Osteocyte (in vitro differentiated cells): ENCODE results near the gene CDH20. TPM values are rescaled to one million over a fixed set of nuclear protein-coding genes. Genes with fewer than 3 reads are reported as not detected.

ENCODE experiments used
- DNase-seq: peaks from one replicate; pipeline ENCODE4 v3.0.0; 2021; ENCODE audit warnings: mixed read lengths; ENCODE audit not compliant: unreplicated experiment; ENCODE audit errors: extremely low spot score
- H3K27ac Mint-ChIP-seq: one replicate; pipeline ENCODE4 v1.8.0; 2021; ENCODE audit warnings: mild to moderate bottlenecking, mixed read lengths; ENCODE audit not compliant: unreplicated experiment
- H3K27me3 Mint-ChIP-seq: one replicate; pipeline ENCODE4 v1.8.0; 2021; ENCODE audit warnings: mixed read lengths; ENCODE audit not compliant: unreplicated experiment
- H3K36me3 Mint-ChIP-seq: one replicate; pipeline ENCODE4 v1.8.0; 2021; ENCODE audit warnings: mixed read lengths; ENCODE audit not compliant: unreplicated experiment
- H3K4me1 Mint-ChIP-seq: one replicate; pipeline ENCODE4 v1.8.0; 2021; ENCODE audit warnings: mixed read lengths; ENCODE audit not compliant: unreplicated experiment
- H3K4me3 Mint-ChIP-seq: one replicate; pipeline ENCODE4 v1.8.0; 2021; ENCODE audit warnings: mild to moderate bottlenecking, moderate library complexity, mixed read lengths; ENCODE audit not compliant: unreplicated experiment
- H3K9me3 Mint-ChIP-seq: one replicate; pipeline ENCODE4 v1.8.0; 2021; ENCODE audit warnings: mixed read lengths; ENCODE audit not compliant: unreplicated experiment
- CTCF ChIP-seq: fragments of 200-600 bp; sonication (generic); IDR thresholded peaks from 2 replicates; pipeline ENCODE4 v1.5.0; 2021; ENCODE audit warnings: antibody characterized with exemption, mild to moderate bottlenecking, moderate library complexity
- total RNA-seq: library from RNA; stranded (reverse); gene quantifications from 2 replicates; pipeline ENCODE4 v1.2.1, GENCODE V29; 2021

The CDH20 gene
- total RNA-seq, 1 donor from 2014 or later, result not detected

DNA sequence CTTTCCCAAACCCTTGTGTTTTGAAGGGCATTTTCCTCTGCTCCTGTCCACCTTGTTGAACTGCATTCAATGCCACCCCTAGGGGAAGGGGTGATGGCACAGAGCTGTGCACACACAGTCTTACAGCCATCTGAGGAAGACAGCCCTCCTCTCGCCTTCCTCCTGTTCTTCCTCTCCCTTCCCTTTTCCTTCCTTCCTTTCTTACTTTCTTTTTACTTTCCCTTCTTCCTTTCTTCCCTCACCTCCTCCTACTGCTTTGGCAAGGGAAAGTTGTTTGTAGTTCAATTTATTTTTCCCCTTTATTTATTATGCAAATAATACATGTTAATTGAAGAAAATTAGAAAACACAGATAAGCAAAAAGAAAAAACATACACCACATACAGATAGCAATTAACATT is 99.4 kb downstream of the CDH20 start:
- Mint-ChIP-seq H3K27me3 (peaks cover 22% of the 10 kb centered on the region), H3K4me1 (no peaks in the 10 kb centered on the region), H3K9me3 (no peaks in the 10 kb centered on the region), H3K4me3 (no peak overlapping the region), H3K27ac (no peak overlapping the region), H3K36me3 (no peaks in the 10 kb centered on the region)
- no peak for DNase-seq
- TF ChIP-seq CTCF, result no peak

DNA sequence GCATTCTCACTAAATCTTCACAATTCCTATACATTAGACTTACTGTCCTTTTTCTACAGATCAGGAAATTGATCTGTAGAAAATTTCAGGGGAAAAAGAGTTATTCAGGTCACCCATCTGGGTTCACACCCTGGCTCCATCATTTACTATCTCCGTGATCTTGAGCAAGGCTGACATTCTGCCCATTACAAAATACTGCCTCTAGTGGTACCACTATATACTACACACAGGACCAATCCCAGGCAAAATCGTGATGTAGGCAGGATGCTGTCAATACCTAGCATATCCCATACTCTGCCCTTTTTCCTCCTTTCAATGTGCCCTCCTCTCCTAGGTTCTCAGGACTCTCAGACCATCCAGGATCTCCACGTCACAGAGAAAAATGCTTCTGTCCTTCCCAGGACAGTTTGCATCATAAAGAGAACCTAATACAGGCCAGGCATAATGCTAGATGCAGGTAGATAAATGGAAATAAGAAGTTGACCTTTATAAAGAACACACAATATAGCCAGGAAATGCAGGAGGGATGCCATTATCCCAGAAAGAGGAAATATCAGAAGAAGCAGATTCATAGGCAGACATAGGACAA is 101.9 kb downstream of the CDH20 start:
- H3K27ac Mint-ChIP-seq, result no peak overlapping the region
- H3K36me3 Mint-ChIP-seq, result no peaks in the 10 kb centered on the region
- H3K9me3 Mint-ChIP-seq, result no peaks in the 10 kb centered on the region
- no peak for DNase-seq
- TF ChIP-seq CTCF, result peak; percentile 65
- no peaks in the 10 kb centered on the region for H3K4me1 Mint-ChIP-seq
- peaks cover 23% of the 10 kb centered on the region for H3K27me3 Mint-ChIP-seq
- no peak overlapping the region for H3K4me3 Mint-ChIP-seq

DNA sequence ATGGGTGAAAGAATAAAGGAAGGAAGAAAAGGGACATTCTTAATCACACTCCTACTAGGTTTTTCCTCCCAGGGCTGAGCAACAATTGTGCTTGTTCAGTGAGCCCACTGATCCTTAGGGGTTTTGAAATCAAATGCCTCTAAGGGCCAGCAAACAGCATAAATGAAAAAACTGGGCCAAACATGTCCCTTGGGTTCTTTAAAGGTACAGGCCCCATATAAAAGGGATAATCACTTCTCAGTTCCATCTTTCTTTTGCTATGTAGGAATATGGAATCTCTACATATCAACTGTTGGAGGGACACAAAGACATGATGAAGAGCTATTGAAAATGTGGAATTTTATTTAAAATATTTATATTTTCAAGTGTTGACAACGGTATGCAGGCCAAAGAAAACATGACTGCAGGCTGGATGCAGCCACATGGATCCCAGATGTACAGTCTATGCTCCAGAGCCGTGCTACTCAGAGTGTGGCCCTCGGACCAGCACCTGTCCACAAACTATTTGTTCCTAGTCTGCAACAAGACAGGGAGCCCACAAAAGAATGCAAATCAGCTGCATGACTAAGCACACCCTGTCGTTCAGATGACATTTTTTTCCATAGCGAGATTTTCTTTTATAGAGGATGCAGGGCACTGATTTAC is 110.0 kb downstream of the CDH20 start:
- Mint-ChIP-seq H3K4me1 (peaks cover 3% of the 10 kb centered on the region), H3K4me3 (no peak overlapping the region), H3K36me3 (no peaks in the 10 kb centered on the region), H3K27me3 (peaks cover 36% of the 10 kb centered on the region), H3K9me3 (no peaks in the 10 kb centered on the region), H3K27ac (no peak overlapping the region)
- no peak for DNase-seq
- no peak for TF ChIP-seq CTCF

- no peak for DNase-seq
- no peaks in the 10 kb centered on the region for H3K4me1 Mint-ChIP-seq
- H3K27ac Mint-ChIP-seq, result no peak overlapping the region
- no peak overlapping the region for H3K4me3 Mint-ChIP-seq
- peaks cover 40% of the 10 kb centered on the region for H3K27me3 Mint-ChIP-seq
- H3K9me3 Mint-ChIP-seq, result no peaks in the 10 kb centered on the region
- H3K36me3 Mint-ChIP-seq, result no peaks in the 10 kb centered on the region
- no peak for TF ChIP-seq CTCF
These were observed 115.1 kb downstream of the CDH20 start for GRCh38 chr18:61448316-61448715.

GRCh38 chr18:61459896-61460648 is 126.8 kb downstream of the CDH20 start:
- no peak for DNase-seq

More at GRCh38 chr18:61459896-61460648, 126.8 kb downstream of the CDH20 start:
- peaks cover 20% of the 10 kb centered on the region for H3K27me3 Mint-ChIP-seq
- no peak overlapping the region for H3K4me3 Mint-ChIP-seq
- no peaks in the 10 kb centered on the region for H3K9me3 Mint-ChIP-seq
- TF ChIP-seq CTCF, result no peak
- H3K27ac Mint-ChIP-seq, result no peak overlapping the region
- peaks cover 15% of the 10 kb centered on the region for H3K4me1 Mint-ChIP-seq
- H3K36me3 Mint-ChIP-seq, result no peaks in the 10 kb centered on the region
